Activated T-helper 1 cell treated with anti-CD3 and anti-CD28 coated beads, Interleukin-2, amount 50 U/mL, for 16 hours (primary cell): ENCODE results near the gene PPARA.

Source experiments
- DNase-seq, 2 donors: peaks; one replicate each; pipeline ENCODE4 v3.0.0-alpha.2; 2020; ENCODE audit warnings: low read depth in 1 of 2, low spot score in 1 of 2

The PPARA gene

DNA sequence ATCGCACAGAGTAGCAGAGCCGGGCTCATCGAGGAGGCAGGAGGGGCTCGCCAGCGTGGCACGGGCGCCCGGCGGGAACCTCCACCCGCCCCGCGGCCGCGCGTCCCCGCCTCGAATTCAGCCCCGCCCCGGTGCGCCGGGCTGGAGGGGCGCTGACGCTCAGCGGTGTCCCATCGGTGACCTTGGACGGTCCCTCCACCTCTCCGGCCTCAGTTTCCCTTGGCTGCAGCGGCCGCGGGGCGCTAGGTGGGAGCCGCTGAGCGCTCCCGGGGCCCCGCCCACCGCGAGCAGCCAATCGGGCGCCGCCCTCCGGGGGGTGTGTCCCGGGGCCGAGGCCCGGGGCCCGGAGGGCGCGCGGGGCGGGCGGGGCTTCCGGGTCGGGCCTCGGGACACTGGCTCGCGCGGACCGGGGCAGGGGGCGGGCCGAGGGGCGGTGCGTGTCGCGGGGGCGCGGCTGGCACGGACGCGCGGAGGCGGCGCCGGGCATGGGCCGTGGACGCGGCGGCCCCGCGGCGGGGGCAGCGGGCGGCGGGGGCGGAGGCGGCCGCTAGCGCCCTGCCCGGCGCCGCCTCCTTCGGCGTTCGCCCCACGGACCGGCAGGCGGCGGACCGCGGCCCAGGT, at the start of gene PPARA:
Gene PPARA, plus strand, starts transcription at position 493 of the 621 bp plus-strand sequence. CDS start 47,858 bp downstream, outside the sequence.
- peak; percentile 68 to 80 for DNase-seq

DNA sequence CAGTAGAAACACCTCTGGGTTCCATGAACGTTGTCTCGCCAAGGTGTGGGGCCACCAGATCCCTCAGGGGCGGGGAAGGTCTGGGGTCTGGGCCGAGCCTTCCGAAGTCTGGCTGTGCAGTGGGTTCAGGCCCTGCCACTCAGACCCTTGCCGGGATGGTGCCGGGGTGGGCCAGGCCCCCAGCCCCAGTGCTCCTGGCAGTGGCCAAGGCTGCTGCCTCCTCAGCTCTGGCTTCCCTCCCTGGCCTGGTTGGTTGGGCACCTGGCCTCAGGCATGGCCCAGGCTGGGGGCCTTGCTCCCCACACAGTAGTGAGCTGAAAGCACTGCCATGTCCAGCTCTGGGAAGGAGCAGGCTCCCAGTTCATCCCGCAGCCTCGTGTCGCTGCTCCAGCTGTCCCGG, 48.2 kb upstream of the PPARA start:
- no peak for DNase-seq

GRCh38 chr22:46102752-46103151, 47.6 kb upstream of the PPARA start:
- no peak for DNase-seq

GRCh38 chr22:46103181-46103580, 47.1 kb upstream of the PPARA start:
- DNase-seq = no peak

DNA sequence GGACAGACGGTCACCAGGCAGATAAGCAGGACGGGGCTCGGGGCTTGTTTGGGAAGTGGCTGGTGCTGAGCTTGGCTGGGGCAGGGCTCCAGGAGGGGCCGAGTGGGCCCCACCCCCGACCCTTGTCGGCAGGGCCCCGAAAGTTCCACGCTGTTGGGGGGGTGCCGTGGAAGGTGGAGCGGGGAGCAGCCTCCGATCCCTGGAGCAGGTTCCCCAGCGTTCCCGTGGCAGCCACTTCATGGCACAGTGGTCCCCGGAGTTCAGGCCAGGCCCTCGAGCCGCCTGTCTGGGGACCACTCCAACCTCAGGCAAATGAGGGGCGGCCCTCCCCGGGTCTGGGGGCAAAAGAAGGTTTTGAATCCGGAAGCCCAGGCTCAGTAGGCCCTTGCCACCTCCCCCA, 46.7 kb upstream of the PPARA start:
- DNase-seq = no peak

DNA sequence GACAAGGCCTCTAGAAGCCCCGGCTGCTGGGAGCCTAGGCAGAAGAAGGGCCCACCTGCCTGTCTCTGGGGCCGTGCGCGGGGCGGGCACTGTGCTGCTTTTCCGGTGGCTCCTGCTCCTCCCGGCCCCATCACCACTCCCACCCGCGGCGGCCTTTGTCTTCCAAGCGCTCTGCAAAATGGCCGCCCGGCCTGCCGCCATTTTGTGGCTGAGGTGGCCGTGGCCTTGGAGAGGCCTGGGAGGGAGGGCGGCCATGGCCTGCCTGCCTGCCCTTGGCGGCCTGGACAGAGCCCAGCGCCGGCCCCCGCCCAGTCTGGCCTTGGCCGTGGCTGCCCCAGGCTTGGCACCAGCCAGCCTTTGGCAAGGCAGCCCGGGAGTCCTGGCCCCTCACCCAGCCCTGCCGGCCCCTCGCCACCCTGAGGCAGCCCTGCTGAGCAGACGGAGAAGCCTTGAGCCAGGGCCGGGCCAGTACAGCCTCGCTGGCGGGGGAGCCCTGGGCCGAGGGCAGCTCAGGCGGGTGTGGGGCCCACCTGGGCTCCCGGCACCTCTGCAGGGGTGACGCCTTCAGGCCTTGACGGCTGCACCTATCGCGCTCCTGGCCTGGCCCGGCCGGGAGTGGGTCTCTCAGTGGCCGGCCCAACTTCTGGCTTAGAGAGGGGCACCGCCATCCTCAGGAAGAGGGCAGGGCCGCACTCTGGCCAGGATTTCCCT, 46.0 kb upstream of the PPARA start:
- no peak for DNase-seq

DNA sequence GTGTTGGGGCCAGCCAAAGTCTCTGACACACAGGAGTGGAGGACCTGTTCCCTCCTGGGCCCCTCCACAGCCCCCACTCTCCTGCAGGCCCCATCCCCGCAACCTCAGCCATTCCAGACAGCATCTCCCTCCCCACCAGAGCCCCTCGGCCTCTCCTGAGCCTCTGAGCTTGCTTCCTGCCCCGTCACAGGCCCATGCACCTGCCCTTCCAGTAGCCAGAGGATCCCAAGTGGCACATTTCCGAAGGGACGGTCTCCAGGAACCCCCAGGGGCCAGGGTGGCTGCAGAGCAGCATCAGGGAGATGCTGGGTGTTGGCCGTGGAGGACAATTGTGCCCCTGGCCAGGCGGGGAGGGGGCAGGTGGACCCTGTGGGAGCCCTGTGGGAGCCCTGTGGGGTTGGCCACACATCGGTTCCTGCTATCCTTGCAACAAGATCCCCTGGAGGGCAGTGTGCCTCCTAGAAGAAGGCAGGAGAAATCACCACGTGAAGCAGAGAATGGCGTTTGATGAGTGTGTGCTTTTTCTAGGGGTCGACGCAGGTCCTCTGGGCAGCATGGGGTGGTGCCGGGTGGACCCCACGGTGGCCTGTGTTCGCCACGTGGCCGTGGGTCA, 45.3 kb upstream of the PPARA start:
- DNase-seq = no peak

DNA sequence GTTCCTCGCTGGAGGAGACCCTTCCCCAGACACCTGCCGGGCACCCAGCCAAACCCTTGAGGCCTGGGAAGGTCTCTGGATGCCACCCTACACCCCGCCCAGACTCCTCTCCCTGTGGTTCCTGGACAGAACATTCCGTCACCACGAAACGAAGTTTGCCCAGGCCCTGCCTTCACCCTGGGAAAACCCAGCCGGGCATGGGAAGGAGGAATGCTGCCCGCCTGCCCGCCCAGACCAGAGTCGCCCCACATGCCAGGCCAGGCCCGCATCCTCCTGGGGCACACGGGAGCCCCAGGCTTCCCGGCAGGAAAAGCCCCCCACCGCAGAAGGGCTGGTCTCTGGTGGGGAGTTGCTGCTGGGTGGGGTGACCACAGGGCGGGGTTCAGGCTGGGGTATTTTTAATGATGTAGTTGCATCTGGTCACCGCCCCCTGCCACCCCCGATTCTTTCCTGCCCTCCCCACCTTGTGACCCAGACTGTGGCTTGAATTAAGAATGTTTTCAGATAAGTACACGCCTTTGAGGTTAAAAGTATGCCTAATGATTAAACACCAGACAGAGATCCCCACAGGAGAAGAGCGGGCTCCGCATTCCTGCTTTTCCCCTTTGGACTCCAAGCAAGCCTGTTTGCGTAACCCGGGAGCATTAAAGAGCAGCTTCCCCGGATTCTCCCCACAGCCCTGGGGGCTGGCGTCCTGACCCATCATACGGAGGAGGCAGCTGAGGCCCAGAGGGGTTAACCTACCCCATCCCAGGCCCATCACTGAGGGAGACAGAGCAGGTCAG, 44.6 kb upstream of the PPARA start:
- no peak for DNase-seq

- DNase-seq = no peak
Observed at GRCh38 chr22:46106279-46107022, 43.9 kb upstream of the PPARA start.

DNA sequence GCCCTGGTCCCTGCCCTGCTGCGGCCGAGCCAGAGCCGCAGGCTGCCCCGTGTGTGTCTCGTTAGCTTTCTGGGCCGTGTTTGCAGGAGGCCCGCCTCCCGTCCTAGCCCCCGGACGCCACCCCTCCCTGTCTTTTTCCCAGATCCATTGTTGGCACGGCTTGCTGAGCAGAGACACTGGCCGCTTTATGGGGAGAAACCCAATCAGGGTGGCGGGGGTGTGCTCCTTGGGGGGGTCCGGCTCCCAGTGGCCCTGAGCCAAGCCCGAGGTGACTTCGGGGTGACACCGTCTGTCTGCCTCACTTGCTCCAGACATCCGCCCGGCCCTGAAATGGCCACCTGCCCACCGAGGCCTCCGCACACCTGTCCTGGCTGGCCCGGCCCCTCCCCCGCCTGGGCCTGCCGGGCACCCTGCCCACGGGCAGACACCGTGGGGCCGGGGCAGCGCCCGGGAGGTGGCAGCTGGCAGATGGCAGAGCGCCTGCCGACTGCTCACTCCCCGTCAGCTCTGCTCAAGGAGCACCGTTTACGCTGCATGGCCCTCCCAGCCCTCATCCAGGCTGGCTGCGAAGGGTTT, 43.1 kb upstream of the PPARA start:
- DNase-seq = no peak

DNA sequence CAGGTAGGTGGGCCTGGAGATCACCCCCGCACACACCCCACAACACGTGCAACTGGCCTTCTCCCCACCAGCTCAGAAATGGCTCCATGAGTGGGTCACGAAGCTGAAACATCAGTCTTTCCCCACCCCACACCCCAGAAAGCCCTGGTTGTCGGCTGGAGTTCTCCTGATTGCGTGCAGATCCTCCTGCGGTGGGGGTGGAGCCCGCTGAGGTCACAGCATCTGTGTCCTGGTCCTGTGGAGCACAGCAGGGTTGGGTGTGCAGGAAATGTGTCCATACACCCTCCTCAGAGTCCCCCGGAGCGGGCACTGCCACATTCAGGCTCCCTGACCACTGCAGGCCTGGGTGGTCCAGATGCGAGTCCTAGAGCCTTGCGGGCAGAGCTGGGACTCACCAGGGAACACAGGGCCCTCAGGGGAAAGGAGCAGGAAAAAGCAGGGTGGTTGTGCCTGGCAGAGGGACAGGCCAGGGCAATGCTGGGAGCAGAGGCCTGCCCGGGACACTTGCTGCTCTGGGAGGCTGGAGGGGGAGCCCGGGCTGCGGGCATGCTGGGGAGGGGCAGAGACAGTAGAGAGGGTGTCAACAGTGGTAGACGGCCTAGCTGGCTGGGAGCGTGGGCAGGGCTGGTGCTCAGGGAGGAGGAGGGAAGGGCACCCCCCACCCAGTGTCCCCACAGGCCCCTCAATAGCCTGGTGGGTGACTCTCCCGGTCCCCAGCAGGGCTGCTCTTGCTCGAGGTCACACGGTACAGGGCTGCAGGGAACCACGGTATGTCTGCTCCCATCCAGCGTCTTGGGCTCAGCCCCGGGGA, 42.4 kb upstream of the PPARA start:
- DNase-seq = no peak

- no peak for DNase-seq
Observed at GRCh38 chr22:46108564-46109473, 41.5 kb upstream of the PPARA start.

GRCh38 chr22:46109474-46110003, 40.8 kb upstream of the PPARA start:
- no peak for DNase-seq

DNA sequence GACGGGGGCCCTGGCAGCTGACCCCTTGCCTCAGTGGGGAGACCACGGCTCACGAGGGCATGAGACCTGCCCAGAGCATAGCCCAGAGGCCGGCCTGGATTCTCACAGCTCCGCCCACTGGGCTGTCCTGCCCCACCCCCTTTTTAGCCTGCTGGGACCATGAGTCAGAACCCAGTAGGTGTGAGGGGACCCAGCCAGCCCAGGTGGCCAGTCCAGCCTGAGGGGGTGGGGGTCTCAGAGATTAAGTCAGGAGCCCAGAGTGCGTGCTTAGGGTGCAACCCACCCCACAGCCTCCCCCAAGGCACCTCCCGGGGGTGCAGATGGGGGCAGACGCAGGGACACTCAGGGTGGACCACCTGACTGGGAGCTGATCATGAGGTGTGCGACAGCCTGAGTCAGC, 40.1 kb upstream of the PPARA start:
- no peak for DNase-seq

GRCh38 chr22:46111645-46112306, 38.5 kb upstream of the PPARA start:
- no peak for DNase-seq

DNA sequence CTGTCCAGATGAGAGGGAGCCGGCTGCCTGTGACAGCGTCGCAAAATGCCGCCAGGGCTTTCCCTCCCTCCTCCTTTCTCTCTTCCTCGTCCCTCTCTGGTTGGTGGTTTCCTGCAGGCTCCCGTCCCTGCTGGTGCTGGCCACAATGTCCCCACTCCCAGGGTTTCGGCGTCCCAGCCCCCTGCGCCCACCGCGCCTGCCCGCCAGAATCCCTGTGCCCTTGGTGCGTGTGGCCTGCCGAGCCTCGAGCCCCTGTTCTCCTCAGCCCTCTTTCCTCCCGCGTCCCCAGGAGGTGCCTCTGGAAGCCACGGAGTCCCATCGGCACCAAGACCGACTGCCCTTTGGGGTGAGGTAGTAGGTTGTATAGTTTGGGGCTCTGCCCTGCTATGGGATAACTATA, 37.9 kb upstream of the PPARA start:
- no peak for DNase-seq

DNA sequence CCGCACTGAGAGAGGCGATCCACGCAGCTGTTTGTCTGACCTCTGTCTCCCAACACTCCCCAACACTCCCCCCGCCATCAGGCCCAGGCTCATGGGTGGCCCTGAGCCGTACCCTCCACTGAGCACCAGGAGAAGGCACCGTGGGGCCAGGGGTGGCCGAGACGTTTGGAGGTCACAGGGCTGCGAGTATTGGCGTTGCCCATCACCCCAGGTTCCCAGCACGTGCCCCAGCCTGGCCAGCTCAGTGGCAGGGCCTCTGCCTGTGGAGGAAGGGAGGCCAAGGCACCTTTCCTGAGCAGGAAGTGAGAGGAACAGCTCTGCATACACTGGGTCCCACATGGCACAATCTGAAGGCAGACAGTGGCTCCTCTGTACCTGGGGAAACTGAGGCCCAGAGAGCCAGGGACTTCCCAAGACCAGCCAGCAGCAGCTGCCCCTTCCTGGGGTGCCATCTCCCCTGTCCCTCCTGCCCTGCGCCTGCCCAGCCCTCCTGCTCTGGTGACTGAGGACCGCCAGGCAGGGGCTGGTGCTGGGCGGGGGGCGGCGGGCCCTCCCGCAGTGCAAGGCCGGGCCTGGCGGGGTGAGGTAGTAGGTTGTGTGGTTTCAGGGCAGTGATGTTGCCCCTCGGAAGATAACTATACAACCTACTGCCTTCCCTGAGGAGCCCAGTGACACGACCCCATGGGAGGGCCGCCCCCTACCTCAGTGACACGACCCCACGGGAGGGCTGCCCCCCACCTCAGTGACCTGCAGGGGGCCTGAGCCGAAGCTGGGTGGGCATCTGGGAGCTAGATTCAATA, 37.0 kb upstream of the PPARA start:
- DNase-seq = no peak
